Transverse colon (tissue), 4 donors: ENCODE results near the gene FOXC2. TPM values are rescaled to one million over a fixed set of nuclear protein-coding genes. Genes with fewer than 3 reads are reported as not detected.

Experiments
- DNase-seq: peaks from one replicate; pipeline ENCODE4 v3.0.0-alpha.2; 2019
- H3K27ac ChIP-seq, 4 donors: fragments of 200-600 bp; sonication (generic); 2 replicates each; pipeline ENCODE4 v1.5.1; 2016 to 2018; ENCODE audit warnings: inconsistent platforms in 4 of 4
- H3K27me3 ChIP-seq: fragments of 200-600 bp; sonication (generic); 2 replicates; pipeline ENCODE4 v1.5.1; 2017; ENCODE audit warnings: inconsistent platforms
- H3K36me3 ChIP-seq, 4 donors: fragments of 200-600 bp; sonication (generic); 2 replicates each; pipeline ENCODE4 v1.5.1; 2017 to 2019; ENCODE audit warnings: inconsistent platforms in 4 of 4
- H3K4me1 ChIP-seq, 4 donors: fragments of 200-600 bp; sonication (generic); 2 replicates each; pipeline ENCODE4 v1.5.1; 2017 to 2020; ENCODE audit warnings: inconsistent platforms in 4 of 4
- H3K4me3 ChIP-seq, 4 donors: fragments of 200-600 bp; sonication (generic); 1 replicate in 1 of 4; 2 replicates in 3 of 4; pipeline versions ENCODE4 v1.5.1 to v1.6.1; 2017 to 2019; ENCODE audit warnings: inconsistent platforms in 4 of 4
- H3K9me3 ChIP-seq, 2 donors: fragments of 200-600 bp; sonication (generic); 2 replicates each; pipeline ENCODE4 v1.5.1; 2017 to 2019; ENCODE audit warnings: inconsistent platforms in 2 of 2
- EP300 ChIP-seq: sonication (generic); formaldehyde crosslinking; IDR thresholded peaks from one replicate; pipeline ENCODE4 v1.6.1; 2017; ENCODE audit warnings: antibody characterized with exemption, low read depth
- POLR2A ChIP-seq: fragments of 450-650 bp; IDR thresholded peaks from one replicate; pipeline ENCODE4 v1.6.1; 2016; ENCODE audit warnings: antibody characterized with exemption, mild to moderate bottlenecking, moderate library complexity
- POLR2AphosphoS5 ChIP-seq, 3 donors: sonication (generic); formaldehyde crosslinking; IDR thresholded peaks; one replicate each; pipeline ENCODE4 v1.6.1; 2016; ENCODE audit warnings: antibody characterized with exemption in 3 of 3
- WGBS, 2 donors: methylation state at CpG; one replicate each; pipeline ENCODE4 v1.1.5; 2018; ENCODE audit warnings: low coverage in 1 of 2; 5-methylcytosine and 5-hydroxymethylcytosine counted together
- in situ Hi-C, 4 donors: fragments of 200-750 bp; cut with MboI; loops; one replicate each; pipeline versions ENCODE4 v1.15.0 to v1.15.1; 2017; ENCODE audit warnings: low sequenced_read_pairs in 3 of 4, low pct_ligation_motif_present in 1 of 4, low pct_unique_long_range_greater_than_20kb in 1 of 4
- intact Hi-C: fragments of 100-400 bp; cut with DNase I; formaldehyde crosslinking; loops from one replicate; pipeline ENCODE4 v1.15.1; 2023; ENCODE audit warnings: low total_unique reads
- total RNA-seq, 4 donors: library from RNA; depleted of rRNA; stranded (reverse); fragments of >200 nt; gene quantifications; one replicate each; pipeline ENCODE4 v1.1.0, GENCODE V29; 2016
- TF ChIP-seq, protein P1 (sequence below), 5 experiments: fragments of 200-600 bp in 3 of 5; fragments of 450-650 bp in 2 of 5; sonication (generic) in 3 of 5; IDR thresholded peaks; 1 replicate in 2 of 5; 2 replicates in 3 of 5; pipeline ENCODE4 v1.5.1; 2016 to 2017; ENCODE audit warnings: antibody characterized with exemption in 5 of 5, inconsistent platforms in 3 of 5, mild to moderate bottlenecking in 2 of 5, moderate library complexity in 1 of 5

The FOXC2 gene
- total RNA-seq, 4 donors from 2014 or later: 0.27 TPM; not detected in 3

GRCh38 chr16:86572041-86572521 lies 5.5 kb downstream of the FOXC2 start:
- intact Hi-C loops (no loop called here), in situ Hi-C loops (loop anchor here in 1 of 4 donors (25.0 kb wide), 1 partner anchor 715 kb away; no protein-coding TSS in a partner anchor)
- Histone ChIP-seq H3K4me1 (peaks cover 0 to 15% (median 7%) of the 10 kb centered on the region in 4 donors), H3K36me3 (no peaks in the 10 kb centered on the region), H3K4me3 (no peak overlapping the region), H3K27me3 (peaks cover 100% of the 10 kb centered on the region), H3K9me3 (no peaks in the 10 kb centered on the region), H3K27ac (no peak overlapping the region)
- TF ChIP-seq, protein P1, sequence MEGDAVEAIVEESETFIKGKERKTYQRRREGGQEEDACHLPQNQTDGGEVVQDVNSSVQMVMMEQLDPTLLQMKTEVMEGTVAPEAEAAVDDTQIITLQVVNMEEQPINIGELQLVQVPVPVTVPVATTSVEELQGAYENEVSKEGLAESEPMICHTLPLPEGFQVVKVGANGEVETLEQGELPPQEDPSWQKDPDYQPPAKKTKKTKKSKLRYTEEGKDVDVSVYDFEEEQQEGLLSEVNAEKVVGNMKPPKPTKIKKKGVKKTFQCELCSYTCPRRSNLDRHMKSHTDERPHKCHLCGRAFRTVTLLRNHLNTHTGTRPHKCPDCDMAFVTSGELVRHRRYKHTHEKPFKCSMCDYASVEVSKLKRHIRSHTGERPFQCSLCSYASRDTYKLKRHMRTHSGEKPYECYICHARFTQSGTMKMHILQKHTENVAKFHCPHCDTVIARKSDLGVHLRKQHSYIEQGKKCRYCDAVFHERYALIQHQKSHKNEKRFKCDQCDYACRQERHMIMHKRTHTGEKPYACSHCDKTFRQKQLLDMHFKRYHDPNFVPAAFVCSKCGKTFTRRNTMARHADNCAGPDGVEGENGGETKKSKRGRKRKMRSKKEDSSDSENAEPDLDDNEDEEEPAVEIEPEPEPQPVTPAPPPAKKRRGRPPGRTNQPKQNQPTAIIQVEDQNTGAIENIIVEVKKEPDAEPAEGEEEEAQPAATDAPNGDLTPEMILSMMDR (IDR thresholded peaks at IDR 0.05): no peak
- TF ChIP-seq EP300 (no peak), POLR2AphosphoS5 (IDR thresholded peaks at IDR 0.05) (no peak), POLR2A (no peak)
- DNase-seq: no peak
- 73% methylated on average over 12 of the region's 12 CpGs; no CpG with 5 or more reads in 1 of the 2 donors for WGBS, 2 donors

DNA sequence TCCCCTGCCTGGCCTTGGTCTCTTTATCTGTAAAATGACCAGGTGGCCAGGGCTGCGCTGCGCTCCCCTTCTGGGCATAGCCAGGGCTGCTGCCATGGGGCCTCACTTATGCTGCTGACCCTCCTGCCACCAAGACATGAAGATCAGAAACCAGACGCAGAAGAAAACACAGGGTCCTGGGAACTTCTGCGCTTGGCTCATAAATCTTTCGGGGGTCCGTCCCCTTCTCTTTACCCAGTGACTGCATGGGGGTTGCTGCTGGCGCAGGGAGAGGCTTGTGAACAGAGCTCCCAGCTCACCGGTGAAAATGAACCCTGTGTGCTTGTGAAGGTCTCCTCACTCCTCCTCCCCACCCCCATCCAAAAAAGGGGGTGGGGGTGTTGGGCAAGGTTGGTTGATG lies 6.0 kb downstream of the FOXC2 start:
- no peak for TF ChIP-seq POLR2AphosphoS5 (IDR thresholded peaks at IDR 0.05)
- TF ChIP-seq EP300: no peak
- TF ChIP-seq, protein P1 (IDR thresholded peaks at IDR 0.05): no peak
- no peak for TF ChIP-seq POLR2A
- intact Hi-C loops: no loop called here
- H3K27ac ChIP-seq: no peak overlapping the region
- WGBS, 2 donors: 66% methylated on average over 8 of the region's 8 CpGs; no CpG with 5 or more reads in 1 of the 2 donors
- H3K27me3 ChIP-seq: peaks cover 100% of the 10 kb centered on the region
- in situ Hi-C loops: loop anchor here in 1 of 4 donors (25.0 kb wide), 1 partner anchor 715 kb away; no protein-coding TSS in a partner anchor
- H3K4me1 ChIP-seq: peaks cover 0 to 15% (median 7%) of the 10 kb centered on the region in 4 donors
- H3K4me3 ChIP-seq: no peak overlapping the region
- H3K36me3 ChIP-seq: no peaks in the 10 kb centered on the region
- DNase-seq: no peak
- no peaks in the 10 kb centered on the region for H3K9me3 ChIP-seq

DNA sequence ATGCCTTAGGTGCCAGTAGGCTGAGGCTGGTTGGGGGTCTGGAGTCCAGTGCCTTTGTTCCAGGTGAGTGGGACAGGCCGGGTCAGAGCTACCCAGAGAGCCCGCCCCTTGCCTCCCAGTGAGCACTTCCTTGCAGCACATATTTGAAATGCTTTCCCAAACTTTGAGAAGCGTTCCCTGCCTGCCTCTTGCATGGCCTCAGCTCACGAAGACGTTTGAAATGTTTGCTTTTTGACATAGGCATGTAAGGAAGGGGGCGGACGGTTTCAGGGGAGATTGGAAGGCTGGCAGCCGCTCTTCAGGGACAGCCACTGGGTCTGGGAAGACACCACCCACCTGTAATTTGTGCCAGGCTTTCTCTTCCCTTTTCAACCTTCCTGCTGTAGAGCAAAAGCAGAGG lies 6.6 kb downstream of the FOXC2 start:
- Histone ChIP-seq H3K27ac (no peak overlapping the region), H3K4me3 (no peak overlapping the region), H3K36me3 (no peaks in the 10 kb centered on the region), H3K4me1 (peaks cover 0 to 15% (median 7%) of the 10 kb centered on the region in 4 donors), H3K27me3 (peaks cover 100% of the 10 kb centered on the region), H3K9me3 (no peaks in the 10 kb centered on the region)
- WGBS, 2 donors: 47% methylated on average over 8 of the region's 8 CpGs; no CpG with 5 or more reads in 1 of the 2 donors
- in situ Hi-C loops: loop anchor here in 1 of 4 donors (25.0 kb wide), 1 partner anchor 714 kb away; no protein-coding TSS in a partner anchor
- TF ChIP-seq POLR2A: no peak
- TF ChIP-seq, protein P1 (IDR thresholded peaks at IDR 0.05): no peak
- no peak for TF ChIP-seq EP300
- TF ChIP-seq POLR2AphosphoS5 (IDR thresholded peaks at IDR 0.05): no peak
- no peak for DNase-seq
- intact Hi-C loops: no loop called here

- peaks cover 100% of the 10 kb centered on the region for H3K27me3 ChIP-seq
- H3K4me3 ChIP-seq: no peak overlapping the region
- no peaks in the 10 kb centered on the region for H3K9me3 ChIP-seq
- no peaks in the 10 kb centered on the region for H3K36me3 ChIP-seq
- no peak for TF ChIP-seq POLR2A
- TF ChIP-seq EP300: no peak
- TF ChIP-seq POLR2AphosphoS5 (IDR thresholded peaks at IDR 0.05): no peak
- TF ChIP-seq, protein P1 (IDR thresholded peaks at IDR 0.05): no peak
- no peak for DNase-seq
- in situ Hi-C loops: loop anchor here in 1 of 4 donors (25.0 kb wide), 1 partner anchor 713 kb away; no protein-coding TSS in a partner anchor
- intact Hi-C loops: no loop called here
- H3K4me1 ChIP-seq: peaks cover 0 to 15% (median 7%) of the 10 kb centered on the region in 4 donors
- WGBS, 2 donors: 36 to 55% methylated on average over 9 to 13 of the region's 13 CpGs
- no peak overlapping the region for H3K27ac ChIP-seq
Observed at GRCh38 chr16:86573646-86574508, 7.2 kb downstream of the FOXC2 start.
